Measurements from ENCODE around the gene ZNF319.

ZNF319 gene

GRCh38 chr16:58000706-58001676 lies 519 bp upstream of the ZNF319 start, which contains the start of gene USB1:
TSS of gene USB1 (plus strand) at chr16:58001407. CDS start at chr16:58001484, 77 bp downstream.
- Histone ChIP-seq H3K9me3 (ENCODE audit: insufficient read depth, low read depth, low read length) (no peaks in the 10 kb centered on the region), H3K27ac (ENCODE audit: low read length) (no peak within 1 kb of the TSS), H3K4me3 (ENCODE audit: low read length) (peak within 1 kb of the TSS; percentile 89), H3K4me1 (ENCODE audit: insufficient read depth, low read length) (no peaks in the 10 kb centered on the region), H3K27me3 (ENCODE audit: insufficient read depth, low read length) (peaks cover 6% of the 10 kb centered on the region; the same call in 1 of the 2 replicates), H3K36me3 (ENCODE audit: insufficient read depth, low read depth, low read length) (peaks cover 40% of the 10 kb centered on the region), H3K9ac (ENCODE audit: low read depth, low read length) (peak within 1 kb of the TSS; percentile 75; the same call in 1 of the 2 replicates)

- Histone ChIP-seq H3K27me3 (ENCODE audit: insufficient read depth, low read length) (peaks cover 6% of the 10 kb centered on the region; the same call in 1 of the 2 replicates), H3K36me3 (ENCODE audit: insufficient read depth, low read depth, low read length) (peaks cover 32% of the 10 kb centered on the region), H3K9ac (ENCODE audit: low read depth, low read length) (peak overlapping the region; percentile 56; the same call in 1 of the 2 replicates), H3K27ac (ENCODE audit: low read length) (no peak overlapping the region), H3K4me3 (ENCODE audit: low read length) (peak overlapping the region; percentile 89), H3K9me3 (ENCODE audit: insufficient read depth, low read depth, low read length) (no peaks in the 10 kb centered on the region), H3K4me1 (ENCODE audit: insufficient read depth, low read length) (no peaks in the 10 kb centered on the region)
These were observed 1.0 kb downstream of the ZNF319 start for GRCh38 chr16:57999366-57999970.

GRCh38 chr16:57998992-57999365 lies 1.5 kb downstream of the ZNF319 start:
- Histone ChIP-seq H3K4me3 (ENCODE audit: low read length) (no peak overlapping the region), H3K9me3 (ENCODE audit: insufficient read depth, low read depth, low read length) (no peaks in the 10 kb centered on the region), H3K27me3 (ENCODE audit: insufficient read depth, low read length) (peaks cover 6% of the 10 kb centered on the region; the same call in 1 of the 2 replicates), H3K4me1 (ENCODE audit: insufficient read depth, low read length) (no peaks in the 10 kb centered on the region), H3K9ac (ENCODE audit: low read depth, low read length) (peak overlapping the region; percentile 56; the same call in 1 of the 2 replicates), H3K36me3 (ENCODE audit: insufficient read depth, low read depth, low read length) (peaks cover 29% of the 10 kb centered on the region), H3K27ac (ENCODE audit: low read length) (no peak overlapping the region)

DNA sequence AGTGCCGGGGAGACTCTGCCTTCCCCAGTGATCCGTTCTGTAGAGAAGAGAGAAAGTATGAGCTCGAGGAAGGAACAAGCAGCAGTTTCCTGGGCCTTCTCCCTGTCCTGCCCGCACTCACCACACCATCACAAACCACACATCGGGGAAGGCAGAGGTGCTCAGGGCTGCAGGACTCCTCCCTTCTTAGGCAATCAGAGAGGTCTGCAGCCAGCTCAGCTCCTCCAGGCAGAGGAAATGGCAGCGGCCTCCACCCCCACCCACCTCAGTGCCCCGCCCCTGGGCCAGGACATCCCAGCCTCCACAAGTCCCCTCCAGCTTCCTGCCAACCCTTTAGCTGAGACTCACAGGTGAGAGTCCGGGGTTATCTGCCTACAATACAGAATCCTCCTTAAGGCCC lies 2.0 kb downstream of the ZNF319 start:
- Histone ChIP-seq H3K4me1 (ENCODE audit: insufficient read depth, low read length) (no peaks in the 10 kb centered on the region), H3K9ac (ENCODE audit: low read depth, low read length) (no peak overlapping the region), H3K36me3 (ENCODE audit: insufficient read depth, low read depth, low read length) (peaks cover 26% of the 10 kb centered on the region), H3K9me3 (ENCODE audit: insufficient read depth, low read depth, low read length) (no peaks in the 10 kb centered on the region), H3K4me3 (ENCODE audit: low read length) (no peak overlapping the region), H3K27me3 (ENCODE audit: insufficient read depth, low read length) (peaks cover 6% of the 10 kb centered on the region; the same call in 1 of the 2 replicates), H3K27ac (ENCODE audit: low read length) (no peak overlapping the region)

DNA sequence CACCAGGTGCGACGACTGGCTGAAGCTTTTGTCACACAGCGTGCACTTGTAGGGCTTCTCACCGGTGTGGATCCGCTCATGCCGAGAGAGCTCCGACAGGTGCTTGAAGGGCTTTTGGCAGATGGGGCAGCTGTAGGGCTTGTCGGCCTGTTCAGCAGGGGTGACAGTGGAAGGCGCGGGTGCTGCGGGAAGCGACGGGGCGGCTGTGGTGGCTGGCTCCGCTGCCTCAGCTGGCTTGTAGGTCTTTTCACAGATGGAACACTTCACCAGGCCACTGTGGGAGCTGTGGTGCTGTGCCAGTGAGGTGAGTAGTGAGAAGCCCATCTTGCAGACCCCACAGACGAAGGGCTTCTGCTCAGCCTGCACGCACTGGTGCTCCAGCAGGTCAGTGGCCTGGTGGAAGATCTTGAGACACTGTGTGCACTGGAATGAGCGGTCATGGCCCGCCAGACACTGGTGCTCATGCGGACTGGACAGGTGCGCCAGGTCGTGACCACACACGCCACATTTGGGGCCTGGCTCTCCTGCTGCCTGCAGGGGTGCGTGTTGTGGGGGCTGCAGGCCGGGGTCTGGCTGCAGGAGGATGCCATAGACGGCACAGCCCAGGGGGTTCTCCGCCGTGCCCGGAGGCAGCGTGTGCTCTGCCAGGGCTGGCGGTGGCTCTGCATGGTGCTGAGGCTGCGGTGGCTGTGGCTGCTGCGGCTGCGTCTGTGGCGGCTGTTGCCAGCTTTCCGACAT lies 2.8 kb downstream of the ZNF319 start:
- Histone ChIP-seq H3K4me1 (ENCODE audit: insufficient read depth, low read length) (no peaks in the 10 kb centered on the region), H3K9me3 (ENCODE audit: insufficient read depth, low read depth, low read length) (no peaks in the 10 kb centered on the region), H3K4me3 (ENCODE audit: low read length) (no peak overlapping the region), H3K27me3 (ENCODE audit: insufficient read depth, low read length) (peaks cover 6% of the 10 kb centered on the region; the same call in 1 of the 2 replicates), H3K9ac (ENCODE audit: low read depth, low read length) (no peak overlapping the region), H3K36me3 (ENCODE audit: insufficient read depth, low read depth, low read length) (peaks cover 18% of the 10 kb centered on the region; the same call in 1 of the 2 replicates), H3K27ac (ENCODE audit: low read length) (no peak overlapping the region)

DNA sequence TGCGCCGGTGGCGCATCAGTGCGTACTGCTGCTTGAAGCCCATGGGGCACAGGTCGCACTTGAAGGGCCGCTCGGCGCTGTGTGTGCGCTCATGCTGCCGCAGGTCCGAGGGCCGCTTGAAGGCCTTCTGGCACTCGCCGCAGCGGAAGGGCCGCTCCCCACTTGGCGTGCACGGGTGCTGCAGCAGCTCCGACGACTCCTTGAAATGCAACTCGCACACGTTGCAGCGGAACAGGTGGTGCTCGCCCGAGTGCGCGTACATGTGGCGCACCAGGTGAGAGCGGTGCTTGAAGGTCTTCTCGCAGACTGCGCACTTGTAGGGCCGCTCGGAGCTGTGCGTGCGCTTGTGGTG lies 3.3 kb downstream of the ZNF319 start:
- H3K36me3 ChIP-seq (ENCODE audit: insufficient read depth, low read depth, low read length): 0 out of 2 replicates have a peak, but pooled peaks cover 15% of the 10 kb centered on the region
- peaks cover 6% of the 10 kb centered on the region; the same call in 1 of the 2 replicates for H3K27me3 ChIP-seq (ENCODE audit: insufficient read depth, low read length)
- no peaks in the 10 kb centered on the region for H3K4me1 ChIP-seq (ENCODE audit: insufficient read depth, low read length)
- H3K9me3 ChIP-seq (ENCODE audit: insufficient read depth, low read depth, low read length): no peaks in the 10 kb centered on the region
- H3K27ac ChIP-seq (ENCODE audit: low read length): no peak overlapping the region
- no peak overlapping the region for H3K9ac ChIP-seq (ENCODE audit: low read depth, low read length)
- no peak overlapping the region for H3K4me3 ChIP-seq (ENCODE audit: low read length)

GRCh38 chr16:57996406-57997175 lies 3.9 kb downstream of the ZNF319 start:
- no peaks in the 10 kb centered on the region for H3K4me1 ChIP-seq (ENCODE audit: insufficient read depth, low read length)
- H3K27me3 ChIP-seq (ENCODE audit: insufficient read depth, low read length): peaks cover 6% of the 10 kb centered on the region; the same call in 1 of the 2 replicates
- no peak overlapping the region for H3K9ac ChIP-seq (ENCODE audit: low read depth, low read length)
- H3K4me3 ChIP-seq (ENCODE audit: low read length): no peak overlapping the region
- no peaks in the 10 kb centered on the region for H3K9me3 ChIP-seq (ENCODE audit: insufficient read depth, low read depth, low read length)
- H3K36me3 ChIP-seq (ENCODE audit: insufficient read depth, low read depth, low read length): 0 out of 2 replicates have a peak, but pooled peaks cover 15% of the 10 kb centered on the region
- no peak overlapping the region for H3K27ac ChIP-seq (ENCODE audit: low read length)

DNA sequence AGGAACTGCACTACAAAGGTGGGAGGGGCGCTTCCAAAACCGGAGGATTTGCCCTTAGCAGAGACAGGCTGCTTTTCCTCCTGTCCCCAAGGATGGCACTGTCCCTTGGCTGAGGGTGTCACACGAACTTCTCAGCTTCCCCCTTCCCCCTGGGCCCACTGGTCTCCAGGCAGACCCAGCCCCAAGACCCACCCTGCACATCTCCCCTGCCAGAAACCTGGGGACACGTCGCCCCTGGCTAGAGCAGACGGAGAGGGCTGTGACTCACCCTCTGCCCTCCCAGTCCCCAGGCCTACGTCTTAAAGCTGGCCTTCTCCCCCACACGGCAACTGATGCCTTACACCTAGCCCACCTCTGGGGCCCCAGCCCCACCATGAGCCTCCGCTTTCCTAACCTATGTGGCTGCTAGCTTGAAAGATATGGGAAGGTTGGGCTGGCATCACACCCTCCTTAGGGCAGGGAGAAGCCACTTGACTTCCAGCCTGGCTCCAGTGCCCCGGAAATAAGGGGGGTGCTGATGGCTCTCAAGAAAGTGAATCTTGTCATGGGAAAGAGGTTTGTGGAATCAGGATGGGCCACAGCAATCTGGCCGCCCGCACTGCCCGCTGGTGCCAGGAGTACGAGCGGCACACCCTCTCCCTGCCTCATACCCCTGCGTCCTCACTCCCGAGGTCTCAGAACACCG lies 4.6 kb downstream of the ZNF319 start:
- H3K27me3 ChIP-seq (ENCODE audit: insufficient read depth, low read length): peaks cover 6% of the 10 kb centered on the region; the same call in 1 of the 2 replicates
- H3K9ac ChIP-seq (ENCODE audit: low read depth, low read length): no peak overlapping the region
- H3K27ac ChIP-seq (ENCODE audit: low read length): no peak overlapping the region
- 0 out of 2 replicates have a peak, but pooled peaks cover 15% of the 10 kb centered on the region for H3K36me3 ChIP-seq (ENCODE audit: insufficient read depth, low read depth, low read length)
- no peak overlapping the region for H3K4me3 ChIP-seq (ENCODE audit: low read length)
- H3K9me3 ChIP-seq (ENCODE audit: insufficient read depth, low read depth, low read length): no peaks in the 10 kb centered on the region
- H3K4me1 ChIP-seq (ENCODE audit: insufficient read depth, low read length): no peaks in the 10 kb centered on the region

- no peaks in the 10 kb centered on the region for H3K4me1 ChIP-seq (ENCODE audit: insufficient read depth, low read length)
- 0 out of 2 replicates have a peak, but pooled peaks cover 15% of the 10 kb centered on the region for H3K36me3 ChIP-seq (ENCODE audit: insufficient read depth, low read depth, low read length)
- no peak overlapping the region for H3K27ac ChIP-seq (ENCODE audit: low read length)
- no peak overlapping the region for H3K9ac ChIP-seq (ENCODE audit: low read depth, low read length)
- H3K9me3 ChIP-seq (ENCODE audit: insufficient read depth, low read depth, low read length): no peaks in the 10 kb centered on the region
- peaks cover 5% of the 10 kb centered on the region; the same call in 1 of the 2 replicates for H3K27me3 ChIP-seq (ENCODE audit: insufficient read depth, low read length)
- no peak overlapping the region for H3K4me3 ChIP-seq (ENCODE audit: low read length)
These were observed 5.7 kb downstream of the ZNF319 start for GRCh38 chr16:57994778-57995177.

DNA sequence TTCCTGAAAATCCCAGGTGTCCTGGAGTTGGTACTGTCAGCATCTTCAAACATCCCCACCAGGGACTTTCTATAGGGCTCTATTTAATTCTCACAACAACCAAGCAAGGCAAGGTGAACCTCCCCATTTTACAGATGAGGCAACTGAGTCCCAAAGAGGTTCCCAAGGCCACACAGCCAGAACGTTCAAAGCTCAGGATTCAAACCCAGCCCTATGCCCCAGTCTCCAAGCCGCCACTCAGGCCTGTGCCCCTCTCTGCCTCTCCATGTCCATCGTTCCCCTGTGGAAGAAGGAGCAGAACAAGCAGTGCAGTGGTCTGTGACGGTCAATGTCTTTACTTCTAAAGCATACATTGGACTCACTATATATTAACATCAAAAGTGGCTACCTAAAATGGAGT lies 6.1 kb downstream of the ZNF319 start:
- H3K9me3 ChIP-seq (ENCODE audit: insufficient read depth, low read depth, low read length): no peaks in the 10 kb centered on the region
- no peak overlapping the region for H3K4me3 ChIP-seq (ENCODE audit: low read length)
- 0 out of 2 replicates have a peak, but pooled peaks cover 15% of the 10 kb centered on the region for H3K36me3 ChIP-seq (ENCODE audit: insufficient read depth, low read depth, low read length)
- H3K27ac ChIP-seq (ENCODE audit: low read length): no peak overlapping the region
- peaks cover under 1% of the 10 kb centered on the region; the same call in 1 of the 2 replicates for H3K27me3 ChIP-seq (ENCODE audit: insufficient read depth, low read length)
- H3K4me1 ChIP-seq (ENCODE audit: insufficient read depth, low read length): no peaks in the 10 kb centered on the region
- no peak overlapping the region for H3K9ac ChIP-seq (ENCODE audit: low read depth, low read length)

All from iPS-20b (cell line).